Neural progenitor cell (in vitro differentiated cells): Measurements from ENCODE around the gene CPB1. TPM values are rescaled to one million over a fixed set of nuclear protein-coding genes. Genes with fewer than 3 reads are reported as not detected.

Experiments used
- DNase-seq: peaks from one replicate; pipeline ENCODE4 v3.0.0-alpha.2; 2016; ENCODE audit warnings: low spot score
- H2AFZ ChIP-seq: fragments of 200-600 bp; sonication (generic); replicated peaks from 2 replicates; pipeline ENCODE4 v1.6.1; 2016; ENCODE audit warnings: antibody characterized with exemption
- H3F3A ChIP-seq: fragments of 200-600 bp; sonication (generic); 2 replicates; pipeline ENCODE4 v1.6.1; 2016; ENCODE audit warnings: antibody characterized with exemption, low read depth
- H3K27ac ChIP-seq: fragments of 200-600 bp; sonication (generic); 2 replicates; pipeline ENCODE4 v1.5.1; 2016; ENCODE audit warnings: mild to moderate bottlenecking
- H3K27me3 ChIP-seq: fragments of 200-600 bp; sonication (generic); 2 replicates; pipeline ENCODE4 v1.6.1; 2016; ENCODE audit warnings: mild to moderate bottlenecking, moderate library complexity
- H3K36me3 ChIP-seq: fragments of 200-600 bp; sonication (generic); 2 replicates; pipeline ENCODE4 v1.5.1; 2016
- H3K4me1 ChIP-seq: fragments of 200-600 bp; sonication (generic); 2 replicates; pipeline ENCODE4 v1.6.1; 2016; ENCODE audit warnings: mixed run types
- H3K4me2 ChIP-seq: fragments of 200-600 bp; sonication (generic); 2 replicates; pipeline ENCODE4 v1.6.1; 2016
- H3K4me3 ChIP-seq: fragments of 200-600 bp; sonication (generic); 2 replicates; pipeline ENCODE4 v1.5.1; 2016
- H3K79me2 ChIP-seq: fragments of 200-600 bp; sonication (generic); 2 replicates; pipeline ENCODE4 v1.6.1; 2016; ENCODE audit warnings: low read depth
- H3K9ac ChIP-seq: fragments of 200-600 bp; sonication (generic); 2 replicates; pipeline ENCODE4 v1.6.1; 2016
- H3K9me3 ChIP-seq: fragments of 200-600 bp; sonication (generic); 2 replicates; pipeline ENCODE4 v1.5.1; 2016; ENCODE audit warnings: low read depth
- H4K20me1 ChIP-seq: fragments of 200-600 bp; sonication (generic); 2 replicates; pipeline ENCODE4 v1.6.1; 2016; ENCODE audit warnings: low read depth
- H3K27ac Mint-ChIP-seq: 3 replicates; pipeline ENCODE4 v1.8.0; 2021; ENCODE audit warnings: mixed read lengths
- H3K27me3 Mint-ChIP-seq: 2 replicates; pipeline ENCODE4 v1.8.0; 2022; ENCODE audit warnings: low read depth, mild to moderate bottlenecking, inconsistent platforms, moderate library complexity, mixed read lengths; ENCODE audit not compliant: insufficient read depth
- H3K36me3 Mint-ChIP-seq: 3 replicates; pipeline ENCODE4 v1.8.0; 2021; ENCODE audit warnings: mixed read lengths
- H3K4me1 Mint-ChIP-seq: 3 replicates; pipeline ENCODE4 v1.8.0; 2021; ENCODE audit warnings: mixed read lengths
- H3K4me3 Mint-ChIP-seq: 3 replicates; pipeline ENCODE4 v1.8.0; 2021; ENCODE audit warnings: mild to moderate bottlenecking, moderate library complexity, mixed read lengths
- H3K9me3 Mint-ChIP-seq: 3 replicates; pipeline ENCODE4 v1.8.0; 2020; ENCODE audit warnings: mixed read lengths
- EZH2 ChIP-seq: fragments of 200-600 bp; sonication (generic); IDR thresholded peaks from 2 replicates; pipeline ENCODE4 v1.6.1; 2017; ENCODE audit warnings: antibody characterized with exemption, mild to moderate bottlenecking, moderate library complexity
- EZH2phosphoT487 ChIP-seq: fragments of 200-600 bp; sonication (generic); IDR thresholded peaks from 2 replicates; pipeline ENCODE4 v1.6.1; 2017; ENCODE audit warnings: antibody characterized with exemption
- total RNA-seq: library from RNA; depleted of rRNA; stranded (reverse); fragments of >200 nt; gene quantifications from 2 replicates; pipeline ENCODE4 v1.2.3, GENCODE V29; 2015; ENCODE audit warnings: low replicate concordance
- TF ChIP-seq, protein P1 (sequence below): fragments of 200-600 bp; sonication (generic); IDR thresholded peaks from 2 replicates; pipeline ENCODE4 v1.5.1; 2017; ENCODE audit warnings: antibody characterized with exemption, mild to moderate bottlenecking

CPB1 gene
- total RNA-seq, 1 donor from 2014 or later, result not detected

DNA sequence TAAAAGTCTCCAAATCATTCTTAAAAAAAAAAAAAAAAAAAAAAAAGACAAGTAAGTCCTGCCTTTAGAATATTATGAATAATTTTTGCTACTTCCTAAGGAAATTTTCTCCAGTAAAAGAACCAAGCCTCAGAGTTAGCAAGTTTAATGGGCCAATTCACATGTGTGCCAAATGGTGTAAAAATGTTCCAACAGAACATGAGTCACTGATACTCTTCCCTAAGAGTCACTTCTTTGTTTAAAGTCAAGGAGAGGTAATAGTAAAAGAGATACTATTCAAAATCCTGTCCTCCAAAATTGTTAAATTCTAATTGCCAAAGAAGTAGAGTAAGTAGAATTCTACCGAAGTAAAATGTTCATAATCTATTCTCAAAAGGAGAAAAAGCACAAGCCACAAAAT lies 19.7 kb downstream of the CPB1 start:
- Mint-ChIP-seq H3K27me3 (peaks cover 2% of the 10 kb centered on the region), H3K36me3 (no peaks in the 10 kb centered on the region), H3K4me3 (no peak overlapping the region), H3K4me1 (no peaks in the 10 kb centered on the region), H3K27ac (no peak overlapping the region), H3K9me3 (no peaks in the 10 kb centered on the region)
- Histone ChIP-seq H3F3A (no peaks in the 10 kb centered on the region), H3K4me2 (no peak overlapping the region), H3K79me2 (no peaks in the 10 kb centered on the region), H3K4me1 (no peaks in the 10 kb centered on the region), H3K27me3 (no peaks in the 10 kb centered on the region), H3K36me3 (no peaks in the 10 kb centered on the region), H2AFZ (no peak overlapping the region), H4K20me1 (no peaks in the 10 kb centered on the region), H3K9ac (no peak overlapping the region), H3K9me3 (no peaks in the 10 kb centered on the region), H3K4me3 (no peak overlapping the region), H3K27ac (no peak overlapping the region)
- TF ChIP-seq, protein P1, sequence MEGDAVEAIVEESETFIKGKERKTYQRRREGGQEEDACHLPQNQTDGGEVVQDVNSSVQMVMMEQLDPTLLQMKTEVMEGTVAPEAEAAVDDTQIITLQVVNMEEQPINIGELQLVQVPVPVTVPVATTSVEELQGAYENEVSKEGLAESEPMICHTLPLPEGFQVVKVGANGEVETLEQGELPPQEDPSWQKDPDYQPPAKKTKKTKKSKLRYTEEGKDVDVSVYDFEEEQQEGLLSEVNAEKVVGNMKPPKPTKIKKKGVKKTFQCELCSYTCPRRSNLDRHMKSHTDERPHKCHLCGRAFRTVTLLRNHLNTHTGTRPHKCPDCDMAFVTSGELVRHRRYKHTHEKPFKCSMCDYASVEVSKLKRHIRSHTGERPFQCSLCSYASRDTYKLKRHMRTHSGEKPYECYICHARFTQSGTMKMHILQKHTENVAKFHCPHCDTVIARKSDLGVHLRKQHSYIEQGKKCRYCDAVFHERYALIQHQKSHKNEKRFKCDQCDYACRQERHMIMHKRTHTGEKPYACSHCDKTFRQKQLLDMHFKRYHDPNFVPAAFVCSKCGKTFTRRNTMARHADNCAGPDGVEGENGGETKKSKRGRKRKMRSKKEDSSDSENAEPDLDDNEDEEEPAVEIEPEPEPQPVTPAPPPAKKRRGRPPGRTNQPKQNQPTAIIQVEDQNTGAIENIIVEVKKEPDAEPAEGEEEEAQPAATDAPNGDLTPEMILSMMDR, result no peak
- no peak for TF ChIP-seq EZH2phosphoT487
- TF ChIP-seq EZH2, result no peak
- no peak for DNase-seq

DNA sequence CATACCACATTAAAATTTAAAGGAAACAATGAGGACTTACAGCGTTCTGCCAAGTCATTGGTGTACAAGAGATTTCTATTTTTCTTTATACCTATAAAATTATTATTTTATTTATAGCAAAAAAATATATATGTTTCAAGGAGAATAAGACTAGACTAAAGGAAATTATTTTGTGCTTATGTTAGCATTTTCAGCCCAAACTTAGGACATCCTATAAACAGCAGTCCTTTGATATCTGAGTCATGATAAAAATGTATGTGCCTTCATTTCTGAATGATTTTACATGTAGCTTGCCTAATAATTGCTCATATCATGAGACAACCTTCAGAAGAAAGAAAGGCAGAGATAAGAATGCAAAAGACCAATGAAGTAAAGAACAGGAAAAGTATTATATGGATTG lies 20.8 kb downstream of the CPB1 start:
- no peak overlapping the region for H2AFZ ChIP-seq
- no peak for DNase-seq
- H3K4me2 ChIP-seq, result no peak overlapping the region
- H3K4me1 Mint-ChIP-seq, result no peaks in the 10 kb centered on the region
- H3K27me3 Mint-ChIP-seq, result peaks cover 2% of the 10 kb centered on the region
- H3K9ac ChIP-seq, result no peak overlapping the region
- H3K4me3 Mint-ChIP-seq, result no peak overlapping the region
- no peaks in the 10 kb centered on the region for H4K20me1 ChIP-seq
- H3K27ac ChIP-seq, result no peak overlapping the region
- H3K9me3 Mint-ChIP-seq, result no peaks in the 10 kb centered on the region
- H3K9me3 ChIP-seq, result no peaks in the 10 kb centered on the region
- H3K79me2 ChIP-seq, result no peaks in the 10 kb centered on the region
- H3K4me3 ChIP-seq, result no peak overlapping the region
- H3K36me3 Mint-ChIP-seq, result no peaks in the 10 kb centered on the region
- TF ChIP-seq EZH2 (no peak), EZH2phosphoT487 (no peak)
- TF ChIP-seq, protein P1, result no peak
- H3K36me3 ChIP-seq, result no peaks in the 10 kb centered on the region
- H3K4me1 ChIP-seq, result no peaks in the 10 kb centered on the region
- no peak overlapping the region for H3K27ac Mint-ChIP-seq
- no peaks in the 10 kb centered on the region for H3K27me3 ChIP-seq
- H3F3A ChIP-seq, result no peaks in the 10 kb centered on the region

DNA sequence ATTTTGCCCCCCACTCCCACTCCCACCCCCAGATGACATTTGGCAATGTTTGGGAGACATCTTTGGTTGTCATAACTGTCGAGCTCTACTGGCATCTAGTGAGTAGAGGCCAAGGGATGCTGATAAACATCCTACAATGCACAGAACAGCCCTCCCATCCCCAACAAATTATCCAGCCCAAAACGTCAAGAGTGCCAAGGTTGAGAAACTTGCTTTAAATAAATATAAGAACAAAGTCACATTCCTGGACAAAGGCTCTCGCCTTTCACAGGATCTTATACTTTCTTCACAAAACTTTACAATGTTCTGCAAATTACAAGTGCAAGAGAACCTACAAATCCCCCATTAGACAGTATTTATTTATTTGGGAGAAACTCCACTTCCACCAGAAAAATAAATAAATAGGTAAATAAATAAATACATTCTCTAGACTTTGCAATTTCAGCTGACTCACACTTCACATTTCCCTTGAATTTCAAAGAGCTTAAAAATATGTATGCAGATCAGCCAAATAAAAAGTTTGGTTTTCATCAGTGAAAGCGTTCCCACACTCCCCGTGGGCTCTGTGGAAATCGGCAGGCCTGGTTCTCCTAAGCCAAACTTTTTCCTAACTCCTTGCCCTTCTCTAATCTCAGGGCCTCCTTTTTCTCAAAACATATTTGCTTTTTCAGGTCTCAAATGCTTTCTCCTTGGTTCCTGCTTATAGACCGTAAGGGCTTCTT lies 24.8 kb downstream of the CPB1 start:
- no peak overlapping the region for H3K27ac ChIP-seq
- DNase-seq, result no peak
- no peaks in the 10 kb centered on the region for H3K27me3 ChIP-seq
- no peaks in the 10 kb centered on the region for H3K4me1 ChIP-seq
- Mint-ChIP-seq H3K27ac (no peak overlapping the region), H3K9me3 (no peaks in the 10 kb centered on the region), H3K27me3 (peaks cover 2% of the 10 kb centered on the region), H3K4me3 (no peak overlapping the region), H3K4me1 (no peaks in the 10 kb centered on the region), H3K36me3 (no peaks in the 10 kb centered on the region)
- no peaks in the 10 kb centered on the region for H3K9me3 ChIP-seq
- no peak overlapping the region for H3K4me3 ChIP-seq
- TF ChIP-seq EZH2phosphoT487 (no peak), EZH2 (no peak)
- TF ChIP-seq, protein P1, result no peak
- no peaks in the 10 kb centered on the region for H3K79me2 ChIP-seq
- no peaks in the 10 kb centered on the region for H3F3A ChIP-seq
- no peak overlapping the region for H3K9ac ChIP-seq
- no peaks in the 10 kb centered on the region for H3K36me3 ChIP-seq
- no peaks in the 10 kb centered on the region for H4K20me1 ChIP-seq
- H3K4me2 ChIP-seq, result no peak overlapping the region
- H2AFZ ChIP-seq, result no peak overlapping the region
